Measurements from ENCODE around the gene NEDD9. TPM values are rescaled to one million over a fixed set of nuclear protein-coding genes. Genes with fewer than 3 reads are reported as not detected.

The NEDD9 gene
- total RNA-seq, 1 donor: 32.9 TPM

DNA sequence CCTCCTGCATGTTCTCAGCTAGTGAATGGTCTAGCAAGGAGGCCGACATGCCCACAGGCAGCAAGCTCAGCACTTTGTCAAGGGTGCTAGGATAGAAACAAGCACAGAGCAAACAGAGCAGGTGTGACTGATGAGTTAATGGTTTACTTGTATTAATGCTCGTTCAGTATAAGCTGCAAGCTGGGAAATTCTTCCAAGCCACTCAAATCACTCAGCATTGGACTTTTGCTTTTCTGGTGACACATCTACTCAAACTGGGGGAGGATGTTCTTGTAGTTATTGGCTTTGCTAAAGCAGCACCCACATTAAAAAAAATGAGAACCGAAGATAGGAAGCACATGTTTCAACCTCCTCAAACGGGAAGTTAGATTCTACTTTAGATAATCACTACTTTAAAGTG lies 43.1 kb upstream of the NEDD9 start:
- no peak overlapping the region for H2AFZ ChIP-seq (ENCODE audit: low read length)
- H3K27me3 ChIP-seq (ENCODE audit: insufficient read depth, low read length): no peaks in the 10 kb centered on the region
- no peak overlapping the region for H3K27ac ChIP-seq (ENCODE audit: low read depth, low read length)
- H3K79me2 ChIP-seq (ENCODE audit: insufficient read depth, low read length): no peaks in the 10 kb centered on the region
- peaks cover 14% of the 10 kb centered on the region for H3K4me1 ChIP-seq (ENCODE audit: insufficient read depth, low read length)
- H3K4me3 ChIP-seq (ENCODE audit: insufficient read depth, low read length): no peak overlapping the region
- no peaks in the 10 kb centered on the region for H3K9me3 ChIP-seq (ENCODE audit: low read depth, low read length)
- no peaks in the 10 kb centered on the region for H4K20me1 ChIP-seq (ENCODE audit: insufficient read depth, low read length)
- DNase-seq (ENCODE audit: insufficient read length, low spot score, missing footprints): no peak
- no peaks in the 10 kb centered on the region for H3K36me3 ChIP-seq (ENCODE audit: insufficient read depth, low read length)
- H3K4me2 ChIP-seq (ENCODE audit: insufficient read depth, low read length): no peak overlapping the region
- TF ChIP-seq, protein P1, sequence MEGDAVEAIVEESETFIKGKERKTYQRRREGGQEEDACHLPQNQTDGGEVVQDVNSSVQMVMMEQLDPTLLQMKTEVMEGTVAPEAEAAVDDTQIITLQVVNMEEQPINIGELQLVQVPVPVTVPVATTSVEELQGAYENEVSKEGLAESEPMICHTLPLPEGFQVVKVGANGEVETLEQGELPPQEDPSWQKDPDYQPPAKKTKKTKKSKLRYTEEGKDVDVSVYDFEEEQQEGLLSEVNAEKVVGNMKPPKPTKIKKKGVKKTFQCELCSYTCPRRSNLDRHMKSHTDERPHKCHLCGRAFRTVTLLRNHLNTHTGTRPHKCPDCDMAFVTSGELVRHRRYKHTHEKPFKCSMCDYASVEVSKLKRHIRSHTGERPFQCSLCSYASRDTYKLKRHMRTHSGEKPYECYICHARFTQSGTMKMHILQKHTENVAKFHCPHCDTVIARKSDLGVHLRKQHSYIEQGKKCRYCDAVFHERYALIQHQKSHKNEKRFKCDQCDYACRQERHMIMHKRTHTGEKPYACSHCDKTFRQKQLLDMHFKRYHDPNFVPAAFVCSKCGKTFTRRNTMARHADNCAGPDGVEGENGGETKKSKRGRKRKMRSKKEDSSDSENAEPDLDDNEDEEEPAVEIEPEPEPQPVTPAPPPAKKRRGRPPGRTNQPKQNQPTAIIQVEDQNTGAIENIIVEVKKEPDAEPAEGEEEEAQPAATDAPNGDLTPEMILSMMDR (IDR thresholded peaks at IDR 0.05; ENCODE audit: extremely low read depth, low read depth, low read length): no peak

DNA sequence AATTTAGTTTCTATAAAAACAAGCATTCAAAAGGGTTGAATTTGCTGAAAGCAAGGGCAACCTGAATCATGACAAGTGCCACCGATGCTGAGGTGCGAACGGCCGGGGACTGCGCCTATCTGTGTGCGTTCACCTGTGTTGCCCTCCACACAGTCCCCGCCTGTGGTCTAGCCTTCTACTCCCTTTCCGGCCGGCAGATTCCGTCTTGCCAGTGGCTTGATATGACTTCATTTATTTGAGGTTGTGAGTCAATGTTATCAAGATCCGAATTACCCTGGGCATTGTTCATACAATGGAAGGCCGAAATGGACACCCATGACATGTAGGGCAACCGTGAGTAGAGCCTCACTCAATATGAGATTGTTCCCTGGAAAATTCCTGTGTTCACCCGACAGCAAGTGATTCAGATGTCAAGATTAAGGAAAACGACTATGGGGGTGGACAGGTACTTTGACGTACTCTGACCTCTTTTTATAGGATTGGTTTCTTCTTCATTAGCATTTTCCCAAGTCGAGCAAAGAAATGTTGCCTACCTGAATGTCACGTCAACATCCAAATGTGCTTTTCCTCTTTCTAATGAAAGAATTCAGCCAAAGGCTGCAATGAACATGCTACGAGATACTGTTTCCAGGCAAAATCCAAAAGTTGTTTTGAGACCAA lies 41.1 kb upstream of the NEDD9 start:
- Histone ChIP-seq H3K36me3 (ENCODE audit: insufficient read depth, low read length) (no peaks in the 10 kb centered on the region), H3K4me1 (ENCODE audit: insufficient read depth, low read length) (peaks cover 14% of the 10 kb centered on the region), H3K4me3 (ENCODE audit: insufficient read depth, low read length) (no peak overlapping the region), H3K4me2 (ENCODE audit: insufficient read depth, low read length) (no peak overlapping the region), H3K27ac (ENCODE audit: low read depth, low read length) (no peak overlapping the region), H3K79me2 (ENCODE audit: insufficient read depth, low read length) (no peaks in the 10 kb centered on the region), H3K27me3 (ENCODE audit: insufficient read depth, low read length) (no peaks in the 10 kb centered on the region), H4K20me1 (ENCODE audit: insufficient read depth, low read length) (no peaks in the 10 kb centered on the region), H2AFZ (ENCODE audit: low read length) (no peak overlapping the region), H3K9me3 (ENCODE audit: low read depth, low read length) (no peaks in the 10 kb centered on the region)
- TF ChIP-seq, protein P1 (IDR thresholded peaks at IDR 0.05; ENCODE audit: extremely low read depth, low read depth, low read length): no peak
- no peak for DNase-seq (ENCODE audit: insufficient read length, low spot score, missing footprints)

DNA sequence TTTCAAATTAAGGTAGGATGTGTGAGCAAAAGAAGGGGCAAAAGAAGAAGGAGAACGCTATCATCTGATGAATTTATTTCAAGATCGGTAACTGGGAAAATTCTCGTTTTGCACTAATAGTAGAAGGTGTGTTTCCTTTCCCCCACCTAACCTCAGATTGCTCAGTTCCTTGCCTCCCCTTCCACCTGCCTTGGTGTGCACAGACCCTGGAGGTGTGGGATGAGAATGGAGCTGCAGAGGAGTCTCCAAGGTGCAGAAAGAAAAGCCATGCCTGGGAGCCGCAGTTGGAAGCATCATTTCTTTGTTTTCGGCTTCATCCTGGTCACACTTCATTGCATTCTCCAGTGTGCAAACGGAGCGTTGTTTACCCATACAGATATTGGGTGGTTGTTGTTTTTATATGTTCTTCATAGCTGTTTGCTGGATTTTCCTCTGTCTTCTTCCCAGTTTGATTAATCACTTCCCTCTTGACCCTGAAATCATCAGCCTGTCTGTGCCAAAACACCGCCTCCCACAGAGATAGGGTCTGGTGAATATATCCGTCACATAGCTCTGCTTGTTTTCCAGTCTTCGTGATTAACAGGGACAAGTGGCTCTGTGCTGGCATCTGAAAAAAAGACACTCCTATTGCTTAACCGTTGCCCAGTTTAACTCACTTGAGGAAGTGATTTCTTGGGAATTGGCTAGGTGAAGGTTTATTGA lies 40.2 kb upstream of the NEDD9 start:
- TF ChIP-seq, protein P1 (IDR thresholded peaks at IDR 0.05; ENCODE audit: extremely low read depth, low read depth, low read length): no peak
- Histone ChIP-seq H3K79me2 (ENCODE audit: insufficient read depth, low read length) (no peaks in the 10 kb centered on the region), H3K4me2 (ENCODE audit: insufficient read depth, low read length) (no peak overlapping the region), H3K27me3 (ENCODE audit: insufficient read depth, low read length) (no peaks in the 10 kb centered on the region), H2AFZ (ENCODE audit: low read length) (no peak overlapping the region), H3K27ac (ENCODE audit: low read depth, low read length) (no peak overlapping the region), H3K4me1 (ENCODE audit: insufficient read depth, low read length) (peaks cover 10% of the 10 kb centered on the region), H4K20me1 (ENCODE audit: insufficient read depth, low read length) (no peaks in the 10 kb centered on the region), H3K9me3 (ENCODE audit: low read depth, low read length) (no peaks in the 10 kb centered on the region), H3K4me3 (ENCODE audit: insufficient read depth, low read length) (no peak overlapping the region), H3K36me3 (ENCODE audit: insufficient read depth, low read length) (no peaks in the 10 kb centered on the region)
- DNase-seq (ENCODE audit: insufficient read length, low spot score, missing footprints): no peak

DNA sequence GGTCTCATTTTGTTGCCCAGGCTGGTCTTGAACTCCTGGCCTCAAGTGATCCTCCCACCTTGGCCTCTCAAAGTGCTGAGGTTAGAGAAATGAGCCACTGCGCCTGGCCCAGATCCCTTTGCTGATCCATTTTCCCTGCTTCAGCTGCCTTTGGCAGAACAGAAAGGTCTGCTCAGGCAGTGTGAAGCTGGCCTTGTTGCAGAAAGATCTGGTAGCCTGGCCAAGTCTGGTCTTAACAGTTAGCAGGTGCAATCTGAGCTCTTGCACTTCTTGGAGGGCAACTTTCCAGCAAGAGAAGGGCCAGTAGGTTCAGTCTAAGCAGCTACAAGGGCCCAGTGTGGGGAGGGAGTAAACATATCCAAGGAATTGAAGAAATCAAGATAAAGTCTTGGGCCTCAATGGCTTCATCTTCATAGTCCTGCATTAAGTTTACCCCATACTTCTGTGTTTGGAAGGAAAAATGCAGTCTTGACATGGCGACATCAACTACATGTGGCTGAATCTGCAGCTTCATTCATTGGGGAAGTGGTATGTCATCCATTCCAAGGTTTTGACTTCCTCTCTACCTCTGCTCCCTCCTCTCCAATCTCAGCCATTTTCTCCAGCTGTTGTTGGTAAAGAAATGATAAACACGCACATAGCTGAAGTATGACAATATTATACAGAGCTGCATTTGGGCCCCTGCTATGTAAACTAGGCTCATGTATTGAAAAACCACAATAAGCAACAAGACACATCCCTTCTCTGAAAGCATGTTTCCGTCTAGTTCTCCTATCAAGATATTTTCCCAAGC lies 39.0 kb upstream of the NEDD9 start:
- H3K4me3 ChIP-seq (ENCODE audit: insufficient read depth, low read length): no peak overlapping the region
- H2AFZ ChIP-seq (ENCODE audit: low read length): no peak overlapping the region
- no peaks in the 10 kb centered on the region for H4K20me1 ChIP-seq (ENCODE audit: insufficient read depth, low read length)
- no peaks in the 10 kb centered on the region for H3K79me2 ChIP-seq (ENCODE audit: insufficient read depth, low read length)
- TF ChIP-seq, protein P1 (IDR thresholded peaks at IDR 0.05; ENCODE audit: extremely low read depth, low read depth, low read length): no peak
- H3K36me3 ChIP-seq (ENCODE audit: insufficient read depth, low read length): no peaks in the 10 kb centered on the region
- no peaks in the 10 kb centered on the region for H3K27me3 ChIP-seq (ENCODE audit: insufficient read depth, low read length)
- no peak overlapping the region for H3K4me2 ChIP-seq (ENCODE audit: insufficient read depth, low read length)
- no peaks in the 10 kb centered on the region for H3K4me1 ChIP-seq (ENCODE audit: insufficient read depth, low read length)
- H3K27ac ChIP-seq (ENCODE audit: low read depth, low read length): no peak overlapping the region
- no peak for DNase-seq (ENCODE audit: insufficient read length, low spot score, missing footprints)
- no peaks in the 10 kb centered on the region for H3K9me3 ChIP-seq (ENCODE audit: low read depth, low read length)
